ENCODE measurements around the gene DBI. TPM values are rescaled to one million over a fixed set of nuclear protein-coding genes. Genes with fewer than 3 reads are reported as not detected.
"Not testable (repeated sequence)": the region's sequence is repeated elsewhere in the genome, so short reads cannot be mapped to it uniquely, and the experiment has no call there.

The DBI gene
- total RNA-seq, 1 donor from 2014 or later, result 284 TPM

DNA sequence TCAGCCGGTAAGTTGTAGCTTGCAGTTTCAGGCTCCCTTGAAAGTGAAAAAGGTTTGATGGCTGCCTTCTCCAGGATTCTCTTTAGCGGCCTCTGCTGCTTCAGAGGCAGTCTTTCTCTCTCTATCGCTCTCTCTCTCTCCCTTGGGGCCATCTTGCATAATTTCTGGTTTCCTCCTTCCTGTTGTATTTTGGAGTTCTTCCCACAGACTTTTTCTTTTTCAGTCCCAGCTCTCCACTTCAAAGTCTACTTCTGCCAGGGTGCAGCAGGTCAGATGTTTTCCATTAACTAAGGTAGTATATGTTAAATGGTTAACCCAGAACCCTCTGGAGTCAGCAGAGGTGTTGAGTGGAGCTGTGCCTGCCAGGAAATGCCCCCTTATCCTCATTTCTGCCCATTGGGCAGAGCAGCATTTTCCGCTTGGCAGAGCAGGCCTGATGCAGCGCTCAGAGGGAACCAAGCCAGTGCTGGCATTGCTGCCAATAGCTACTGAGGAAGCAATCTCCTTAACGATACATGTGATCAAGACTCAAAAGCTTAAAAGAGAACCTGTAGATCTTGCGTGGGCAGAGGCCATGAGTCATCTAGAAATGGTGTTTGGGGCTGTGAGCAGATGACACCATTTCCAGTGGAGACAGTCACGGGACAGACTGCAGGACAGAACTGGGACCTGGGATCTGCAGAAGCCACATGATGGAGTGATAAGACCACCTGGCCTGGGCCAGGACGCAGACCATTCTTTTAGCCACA is 20.8 kb downstream of the DBI start:
- intact Hi-C loops (cut with DNase I), result no loop called here
- peak; percentile 78 for ATAC-seq (ENCODE audit: poor library complexity)
- peak; percentile 81 for DNase-seq

DNA sequence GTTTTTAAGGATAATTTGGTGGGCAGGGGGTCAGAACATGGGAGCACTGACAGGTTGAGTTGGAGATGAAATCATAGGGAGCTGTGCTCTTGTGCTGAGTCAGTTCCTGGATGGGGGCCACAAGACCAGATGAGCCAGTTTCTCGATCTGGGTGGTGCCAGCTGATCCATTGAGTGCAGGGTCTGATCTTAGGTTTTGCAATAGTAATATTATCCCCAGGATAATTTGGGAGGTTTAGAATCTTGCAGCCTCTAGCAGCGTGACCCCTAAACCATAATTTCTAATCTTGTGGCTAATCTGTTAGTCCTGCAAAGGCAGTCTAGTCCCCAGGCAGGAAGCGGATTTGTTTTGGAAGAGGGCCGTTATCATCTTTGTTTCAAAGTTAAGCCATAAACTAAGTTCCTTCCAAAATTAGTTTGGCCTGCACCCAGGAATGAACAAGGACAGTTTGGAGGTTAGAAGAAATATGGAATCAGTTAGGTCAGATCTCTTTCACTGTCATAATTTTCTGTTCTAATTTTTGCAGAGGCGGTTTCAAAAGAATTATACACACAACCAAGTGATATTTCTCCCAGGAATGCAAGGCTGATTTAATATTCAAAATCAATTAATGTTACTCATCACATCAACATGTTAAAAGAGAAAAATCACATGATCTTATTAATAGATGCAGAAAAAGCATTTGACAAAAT is 23.0 kb downstream of the DBI start:
- intact Hi-C loops (cut with DNase I), result no loop called here
- peak; percentile 65 for ATAC-seq (ENCODE audit: poor library complexity)
- DNase-seq, result peak; percentile 70

DNA sequence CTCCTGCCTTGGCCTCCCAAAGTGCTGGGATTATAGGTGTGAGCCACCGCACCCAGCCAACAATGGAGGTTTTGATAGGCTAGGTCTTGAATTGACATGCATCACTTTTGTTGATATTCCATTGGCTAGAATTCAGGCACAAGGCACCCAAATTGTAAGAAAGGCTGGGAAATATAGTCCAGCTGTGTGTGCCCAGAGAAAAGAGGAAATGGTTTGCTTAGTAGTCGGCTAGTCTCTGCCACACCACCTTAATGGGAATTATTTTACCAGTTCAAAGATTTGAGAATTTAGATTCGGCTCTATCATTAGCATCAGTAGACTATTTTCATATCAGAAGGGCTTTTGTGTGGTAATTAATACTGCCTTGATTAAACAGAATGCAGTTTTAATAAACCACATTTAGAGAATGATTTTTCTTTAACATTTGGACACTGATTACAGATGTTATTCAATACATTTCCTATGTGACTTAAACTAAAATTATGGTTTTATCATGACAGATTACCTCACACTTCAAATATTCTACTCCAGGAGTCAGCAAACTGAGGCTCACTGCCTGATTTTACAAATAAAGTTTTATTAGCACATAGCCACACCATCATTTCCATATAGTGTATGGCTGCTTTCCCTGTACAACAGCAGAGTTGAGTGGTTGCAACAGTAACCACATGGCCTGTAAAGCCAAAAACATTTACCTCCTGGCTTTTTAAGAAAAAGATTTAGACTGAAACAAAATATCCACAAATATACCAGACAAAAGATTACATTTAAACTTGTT is 27.4 kb downstream of the DBI start:
- intact Hi-C loops (cut with DNase I), result no loop called here
- DNase-seq, result no peak
- ATAC-seq (ENCODE audit: poor library complexity), result no peak

DNA sequence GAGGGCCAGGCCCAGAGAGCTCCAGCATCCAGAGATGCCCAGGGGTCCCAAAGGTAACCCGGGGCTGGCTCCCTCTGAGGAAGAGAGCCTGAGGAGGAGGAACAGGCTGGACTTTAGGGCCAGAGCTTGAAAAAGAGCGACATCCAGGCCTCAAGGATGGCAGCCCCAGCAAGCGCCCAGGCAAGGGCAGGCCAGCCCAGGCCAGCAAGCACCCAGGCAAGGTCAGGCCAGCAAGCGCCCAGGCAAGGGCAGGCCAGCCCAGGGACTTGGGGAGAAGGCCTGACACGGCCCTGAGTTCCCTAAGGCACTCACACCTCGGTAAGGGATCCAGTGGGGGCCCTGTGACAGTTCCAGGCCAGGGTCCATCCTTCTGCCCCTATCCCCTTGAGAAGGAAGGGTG is 30.4 kb downstream of the DBI start:
- intact Hi-C loops (cut with DNase I), result no loop called here
- ATAC-seq (ENCODE audit: poor library complexity), result no peak

DNA sequence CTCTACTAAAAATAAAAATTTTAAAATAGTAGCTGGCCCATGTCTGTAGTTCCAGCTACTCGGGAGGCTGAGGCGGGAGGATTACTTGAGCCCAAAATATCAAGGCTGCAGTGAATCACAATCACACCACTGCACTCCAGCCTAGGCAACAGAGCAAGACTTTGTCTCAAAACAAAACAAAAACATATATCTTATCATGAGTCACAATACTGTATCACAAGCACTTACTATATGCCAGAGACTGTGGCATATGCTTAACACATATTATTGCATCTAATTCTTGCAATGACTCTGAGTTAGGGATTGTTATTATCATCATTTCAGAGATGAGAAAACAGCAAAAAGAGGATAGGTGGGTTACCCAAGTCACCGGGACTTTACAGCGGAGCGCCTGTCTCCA is 35.3 kb downstream of the DBI start:
- no peak for DNase-seq
- intact Hi-C loops (cut with DNase I), result no loop called here
- no peak for ATAC-seq (ENCODE audit: poor library complexity)

More for the DNA sequence above, 30.4 kb downstream of the DBI start:
- no peak for DNase-seq

DNA sequence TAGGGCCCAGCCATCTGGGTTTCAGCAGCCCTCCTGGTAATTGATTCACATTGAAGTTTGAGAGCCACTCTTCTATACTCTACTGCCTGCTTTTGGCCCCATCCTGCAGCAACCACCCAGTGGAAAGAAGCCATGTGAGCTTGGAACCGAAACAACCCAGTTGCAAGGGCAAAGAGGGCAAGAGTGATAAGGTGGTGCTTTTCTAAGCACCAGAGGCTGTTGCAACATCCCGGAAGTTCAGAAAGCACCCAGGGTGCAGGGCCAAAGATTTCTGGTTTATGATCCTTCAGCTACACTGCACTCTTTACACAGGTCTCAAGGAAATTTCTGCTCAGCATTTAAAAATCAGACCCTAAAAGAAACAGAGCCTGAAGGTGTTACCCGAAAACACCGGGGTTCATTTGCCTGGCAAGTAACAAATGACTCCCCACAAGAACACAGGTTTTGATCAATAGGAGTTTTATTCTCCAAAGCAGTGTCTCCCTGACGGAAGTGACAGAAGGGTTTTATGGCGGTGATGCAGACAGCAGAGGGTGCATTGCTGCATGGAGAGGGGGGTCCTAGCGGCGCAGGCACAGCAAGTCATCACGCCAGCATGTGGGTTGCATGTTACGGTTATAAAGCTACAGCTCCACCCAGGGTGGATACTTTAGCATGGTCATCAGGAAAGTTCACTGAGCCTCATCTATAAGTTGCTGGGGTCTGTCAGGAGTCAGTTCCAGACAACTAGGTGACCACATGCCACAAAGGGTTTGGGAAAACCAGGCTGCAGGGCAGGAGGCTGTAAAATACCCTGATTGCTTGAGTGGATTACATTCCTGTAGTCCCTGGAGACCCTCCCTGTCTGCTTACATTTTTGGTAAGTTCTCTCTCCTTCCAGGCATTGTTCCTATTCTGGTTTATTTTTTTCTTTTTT is 36.1 kb downstream of the DBI start:
- ATAC-seq (ENCODE audit: poor library complexity), result peak; percentile 94
- intact Hi-C loops (cut with DNase I), result no loop called here

DNA sequence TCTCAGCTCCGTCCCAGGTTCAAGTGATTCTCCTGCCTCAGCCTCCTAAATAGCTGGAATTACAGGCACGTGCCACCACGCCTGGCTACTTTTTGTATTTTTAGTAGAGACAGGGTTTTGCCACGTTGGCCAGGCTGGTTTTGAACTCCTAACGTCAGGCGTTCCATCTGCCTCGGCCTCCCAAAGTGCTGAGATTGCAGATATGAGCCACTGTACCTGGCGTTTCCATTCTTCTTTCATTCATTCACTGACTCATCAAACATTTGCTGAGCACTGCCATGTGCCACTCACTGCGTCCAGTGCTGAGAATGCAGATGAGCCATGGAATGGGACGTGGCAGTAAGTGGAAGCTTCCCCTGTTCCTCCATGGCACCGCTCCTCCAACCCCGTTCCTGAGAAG is 36.8 kb downstream of the DBI start:
- intact Hi-C loops (cut with DNase I); DNase-seq; ATAC-seq (ENCODE audit: poor library complexity): not testable (repeated sequence)

More for the DNA sequence above, 36.1 kb downstream of the DBI start:
- DNase-seq, result no peak

DNA sequence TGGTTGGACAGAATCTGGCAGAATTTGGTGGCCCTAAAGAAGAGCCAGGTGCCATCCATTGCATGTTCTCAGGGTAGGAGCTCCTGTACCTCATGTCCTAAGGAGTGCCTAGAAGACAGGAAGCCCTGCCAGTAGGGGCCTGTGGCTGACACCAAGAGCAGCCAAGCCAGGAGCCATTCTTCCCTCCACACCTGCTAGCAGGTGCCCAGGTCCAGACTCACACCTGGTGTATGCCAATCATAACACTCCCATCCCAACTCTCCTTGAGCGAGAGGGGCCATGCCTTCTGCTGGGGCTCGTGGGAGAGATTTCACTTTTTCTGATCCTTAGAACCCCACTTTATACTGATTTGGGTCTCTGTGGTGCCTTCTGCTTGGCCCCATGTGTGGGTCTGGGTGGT is 38.4 kb downstream of the DBI start:
- no peak for ATAC-seq (ENCODE audit: poor library complexity)
- intact Hi-C loops (cut with DNase I), result no loop called here

DNA sequence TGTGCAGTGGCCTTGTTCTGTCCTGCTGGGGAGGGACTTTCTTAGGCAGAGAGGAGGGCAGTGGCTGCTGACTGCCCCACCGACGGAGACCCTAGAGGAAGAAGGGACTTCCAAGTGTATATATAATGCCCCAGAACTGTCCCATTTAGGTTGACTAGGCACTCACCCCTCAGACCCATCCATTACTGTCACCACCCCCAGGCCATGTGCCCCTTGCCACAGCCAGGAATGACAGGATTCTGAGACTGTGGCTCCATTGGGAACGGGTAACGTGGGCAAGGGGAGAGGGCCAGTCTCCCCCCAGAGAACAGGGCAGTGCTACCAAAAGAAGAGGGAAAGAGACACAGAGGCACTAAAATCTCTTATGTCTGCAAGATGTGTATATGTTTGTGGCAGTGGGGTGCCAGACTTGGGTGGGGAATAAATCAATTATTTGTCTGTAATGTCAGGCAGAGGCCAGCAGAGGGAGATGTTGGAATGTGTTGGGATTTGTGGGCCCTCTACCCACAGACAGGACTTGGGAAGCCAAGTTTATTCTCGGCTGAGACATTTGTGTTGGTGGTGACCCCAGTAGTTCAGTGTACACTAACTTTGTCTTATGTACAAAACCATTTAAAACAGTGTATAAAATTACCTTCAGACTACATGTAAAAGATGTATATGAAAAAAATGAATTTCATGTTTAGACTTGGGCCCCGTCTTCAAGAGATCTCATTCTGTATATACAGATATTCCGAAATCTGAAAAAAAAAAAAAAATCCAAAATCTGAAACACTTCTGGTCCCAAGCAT is 40.8 kb downstream of the DBI start:
- intact Hi-C loops (cut with DNase I), result loop anchor here (2.0 kb wide), 1 partner anchor 67 kb away; no protein-coding TSS in a partner anchor
- DNase-seq (no peak), ATAC-seq (ENCODE audit: poor library complexity) (peak; percentile 76)

More for the DNA sequence above, 38.4 kb downstream of the DBI start:
- no peak for DNase-seq

DNA sequence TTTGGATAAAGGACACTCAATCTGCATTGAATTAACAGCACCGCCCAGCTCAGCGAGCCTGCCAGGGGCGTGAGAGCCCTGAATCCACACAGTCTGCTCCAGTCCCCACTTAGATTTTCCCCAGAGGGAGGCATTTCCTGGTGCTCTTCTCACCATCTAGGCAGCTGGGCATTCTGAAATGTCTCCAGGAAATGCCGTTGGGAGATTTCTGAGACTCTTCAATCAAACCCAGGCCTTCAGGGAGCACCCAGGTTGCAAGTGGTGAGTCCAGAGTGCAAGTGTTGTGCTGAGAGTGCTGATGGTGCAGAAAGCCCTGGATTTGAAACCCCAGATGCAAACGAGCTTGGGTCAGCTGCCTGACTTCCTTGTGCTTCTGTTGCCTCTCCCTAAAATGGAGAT is 41.4 kb downstream of the DBI start:
- ATAC-seq (ENCODE audit: poor library complexity), result peak; percentile 54
- intact Hi-C loops (cut with DNase I), result loop anchor here (2.0 kb wide), 1 partner anchor 67 kb away; no protein-coding TSS in a partner anchor
- no peak for DNase-seq

DNA sequence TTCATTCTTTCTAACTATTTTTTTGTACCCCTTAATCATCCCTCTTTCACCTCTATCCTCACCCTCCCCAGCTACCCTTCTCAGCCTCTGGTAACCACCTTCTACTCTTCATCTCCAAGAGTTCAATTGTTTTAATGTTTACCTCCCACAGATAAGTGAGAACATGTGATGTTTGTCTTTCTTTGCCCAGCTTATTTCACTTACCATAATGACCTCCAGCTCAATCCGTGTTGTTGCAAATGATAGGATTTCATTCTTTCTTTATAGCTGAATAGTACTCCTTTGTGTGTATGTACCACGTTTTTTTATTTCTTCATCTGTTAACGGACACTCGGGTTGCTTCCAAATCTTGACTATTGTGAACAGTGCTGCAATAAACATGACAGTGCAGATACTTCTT is 42.7 kb downstream of the DBI start:
- intact Hi-C loops (cut with DNase I), result loop anchor here (2.0 kb wide), 1 partner anchor 65 kb away; no protein-coding TSS in a partner anchor
- ATAC-seq (ENCODE audit: poor library complexity) (no peak), DNase-seq (no peak)

DNA sequence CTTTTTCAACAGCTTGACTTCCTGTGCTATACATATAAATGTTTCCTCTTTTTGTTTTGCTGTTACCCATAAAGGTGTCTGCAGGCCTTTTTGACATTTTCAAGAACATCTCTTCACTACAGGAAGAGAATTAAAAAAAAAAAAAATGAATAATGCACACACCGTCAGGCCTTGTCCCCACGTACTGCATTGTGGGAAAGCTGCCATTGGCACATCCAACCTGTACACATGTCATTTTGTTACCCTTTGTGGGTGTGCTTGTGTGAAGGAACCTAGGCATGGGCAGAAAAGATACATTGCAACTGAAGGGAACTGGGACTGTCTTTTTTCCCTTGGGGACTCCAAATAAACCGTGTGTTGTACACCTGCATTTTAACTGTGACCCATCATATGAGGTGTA is 48.1 kb downstream of the DBI start:
- no peak for ATAC-seq (ENCODE audit: poor library complexity)
- DNase-seq, result no peak
- intact Hi-C loops (cut with DNase I), result no loop called here

DNA sequence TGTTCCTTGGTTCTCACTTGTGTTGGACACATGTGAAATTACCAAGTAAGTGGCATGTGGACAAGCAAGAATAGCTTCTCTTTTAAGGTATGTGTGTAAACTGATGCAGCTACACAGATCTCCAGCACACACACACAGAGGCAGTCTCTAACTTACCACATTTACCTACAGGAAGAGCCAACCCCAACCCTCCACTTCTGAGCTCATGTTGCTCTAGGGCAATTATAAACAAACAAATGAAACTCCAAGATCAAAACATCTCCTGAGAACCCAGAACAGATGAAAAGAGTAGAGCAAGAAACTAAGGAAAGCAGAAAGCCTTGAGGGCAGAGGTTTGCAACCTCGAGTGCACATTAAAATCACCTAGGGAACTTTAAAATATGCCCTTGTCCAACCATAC is 48.9 kb downstream of the DBI start:
- DNase-seq, result no peak
- no peak for ATAC-seq (ENCODE audit: poor library complexity)

DNA sequence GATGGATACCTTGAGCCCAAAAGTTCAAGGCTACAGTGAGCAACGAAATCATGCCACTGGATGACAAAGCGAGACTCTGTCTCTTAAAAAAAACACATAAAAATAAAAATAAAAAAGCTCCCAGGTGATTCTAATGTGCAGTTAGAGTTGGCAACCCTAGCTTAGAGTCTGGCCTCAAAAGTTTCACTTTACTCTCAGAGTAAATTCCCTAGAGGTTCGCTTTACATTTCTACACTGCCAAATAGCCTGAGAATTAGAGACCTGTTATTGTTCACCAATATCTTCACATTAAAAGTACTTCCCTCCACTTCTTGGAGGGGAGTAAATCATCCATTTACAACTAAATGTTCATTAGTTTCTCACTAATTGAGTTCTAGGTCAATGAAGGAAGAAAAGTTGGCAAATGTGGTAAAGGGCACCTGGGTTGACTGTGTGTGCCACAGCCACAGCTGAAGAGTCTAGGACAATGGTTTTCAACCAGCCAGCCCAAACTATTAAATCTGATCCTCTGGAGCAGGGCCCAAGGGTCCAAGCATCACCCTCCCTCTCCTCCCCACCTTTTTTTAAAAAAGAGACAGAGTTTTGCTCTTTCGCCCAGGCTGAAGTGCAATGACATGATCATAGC is 49.6 kb downstream of the DBI start:
- ATAC-seq (ENCODE audit: poor library complexity), result no peak
- DNase-seq, result no peak
- intact Hi-C loops (cut with DNase I), result no loop called here

More for the DNA sequence above, 48.9 kb downstream of the DBI start:
- intact Hi-C loops (cut with DNase I), result no loop called here

DNA sequence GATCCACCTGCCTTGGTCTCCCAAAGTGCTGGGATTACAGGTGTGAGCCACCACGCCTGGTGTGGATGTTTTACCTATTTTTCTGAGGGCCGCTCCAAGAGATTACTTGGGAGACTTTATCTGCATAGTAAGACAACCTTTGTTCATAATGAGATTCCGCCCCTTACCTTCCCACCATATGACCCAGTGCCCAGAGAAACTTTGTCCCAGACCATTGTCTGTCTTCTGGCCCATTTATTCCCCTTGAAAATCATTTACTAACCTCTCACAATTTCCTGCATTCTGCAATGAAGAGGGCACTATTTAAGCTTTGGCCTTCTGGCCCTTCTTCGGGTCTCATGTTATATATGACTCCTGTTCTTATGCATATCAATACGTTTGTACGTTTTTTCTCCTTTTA is 51.1 kb downstream of the DBI start:
- DNase-seq, result no peak

DNA sequence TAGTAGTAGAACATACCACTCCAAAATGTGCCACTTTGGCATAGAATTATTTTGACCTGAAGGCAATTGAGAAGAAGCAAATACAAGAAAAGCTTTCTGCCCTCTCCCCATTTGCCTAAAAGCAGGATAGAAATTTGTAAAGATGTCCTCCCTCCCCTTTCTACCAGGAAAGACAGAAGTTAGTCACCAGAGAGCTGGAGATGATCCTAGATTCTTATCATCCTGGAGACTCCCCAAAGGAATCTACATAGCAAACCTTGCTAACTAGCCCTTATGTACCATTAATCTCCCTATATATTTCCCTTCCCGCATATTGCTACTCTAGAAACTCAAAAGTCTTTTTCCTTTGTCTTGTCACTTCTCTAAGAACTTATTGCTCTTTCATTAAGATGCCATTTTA is 52.3 kb downstream of the DBI start:
- ATAC-seq (ENCODE audit: poor library complexity), result no peak
- no peak for DNase-seq
- intact Hi-C loops (cut with DNase I), result no loop called here

More for the DNA sequence above, 51.1 kb downstream of the DBI start:
- ATAC-seq (ENCODE audit: poor library complexity), result no peak
- intact Hi-C loops (cut with DNase I), result no loop called here

DNA sequence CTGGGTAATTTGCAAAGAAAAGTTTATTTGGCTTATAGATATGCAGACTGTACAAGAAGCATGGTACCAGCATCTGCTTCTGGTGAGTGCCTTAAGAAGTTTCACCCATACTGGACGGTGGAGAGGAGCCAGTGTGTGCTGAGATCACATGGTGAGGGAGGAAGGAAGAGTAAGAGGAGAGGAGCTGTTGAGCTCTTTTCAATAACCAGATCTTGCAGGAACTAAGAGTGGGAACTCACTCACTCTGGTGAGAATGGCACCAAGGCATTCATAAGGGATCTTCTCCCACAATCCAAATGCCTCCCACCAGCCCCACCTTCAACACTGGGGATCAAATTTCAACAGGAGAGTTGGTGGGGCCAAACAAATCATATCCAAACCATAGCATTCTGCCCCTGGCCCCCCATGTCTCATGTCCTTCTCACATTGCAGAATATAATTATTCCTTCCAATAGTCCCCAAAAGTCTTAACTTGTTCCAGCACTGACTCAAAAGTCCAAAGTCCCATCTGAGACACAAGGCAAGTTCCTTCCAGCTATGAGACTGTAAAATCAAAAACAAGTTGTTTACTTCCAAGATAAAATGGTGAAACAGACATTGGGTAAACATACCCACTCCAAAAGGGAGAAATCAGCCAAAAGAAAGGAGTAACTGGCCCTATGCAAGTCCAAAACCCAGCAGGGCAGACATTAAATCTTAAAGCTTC is 53.2 kb downstream of the DBI start:
- DNase-seq (no peak), ATAC-seq (ENCODE audit: poor library complexity) (no peak)
- intact Hi-C loops (cut with DNase I), result no loop called here

Data from Right ventricle myocardium superior (tissue), 1 donor.